ENCODE results near the gene SATB1.

DNA sequence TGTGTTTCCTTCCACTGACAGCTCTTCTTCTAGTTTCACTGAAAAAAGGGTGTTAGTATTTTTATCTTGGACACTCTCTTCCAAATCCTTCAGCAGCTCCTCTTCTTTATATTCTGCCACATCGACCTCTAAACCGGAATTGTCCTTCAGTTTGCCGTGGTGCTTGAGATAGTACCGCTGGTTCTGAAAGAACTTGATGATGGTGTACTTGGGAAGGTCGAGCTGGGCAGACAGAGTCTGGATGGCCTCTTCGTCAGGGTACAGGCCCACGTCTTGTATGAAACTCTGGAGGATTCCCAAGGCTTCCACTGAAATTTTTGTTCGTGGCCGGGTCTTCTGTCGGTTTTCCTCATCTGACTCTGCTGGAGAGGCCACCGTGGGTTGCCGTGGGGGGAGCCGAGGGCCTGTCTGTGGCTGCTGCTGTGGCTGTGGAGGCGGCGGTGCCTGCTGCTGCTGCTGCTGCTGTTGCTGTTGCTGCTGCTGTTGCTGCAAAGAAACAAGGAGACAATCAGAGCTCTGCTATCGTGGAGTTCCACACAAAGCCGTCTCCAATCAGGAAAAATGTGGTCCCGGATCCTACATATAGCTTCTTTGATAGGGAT is 75.8 kb downstream of the SATB1 start:
- TF ChIP-seq, protein P1, sequence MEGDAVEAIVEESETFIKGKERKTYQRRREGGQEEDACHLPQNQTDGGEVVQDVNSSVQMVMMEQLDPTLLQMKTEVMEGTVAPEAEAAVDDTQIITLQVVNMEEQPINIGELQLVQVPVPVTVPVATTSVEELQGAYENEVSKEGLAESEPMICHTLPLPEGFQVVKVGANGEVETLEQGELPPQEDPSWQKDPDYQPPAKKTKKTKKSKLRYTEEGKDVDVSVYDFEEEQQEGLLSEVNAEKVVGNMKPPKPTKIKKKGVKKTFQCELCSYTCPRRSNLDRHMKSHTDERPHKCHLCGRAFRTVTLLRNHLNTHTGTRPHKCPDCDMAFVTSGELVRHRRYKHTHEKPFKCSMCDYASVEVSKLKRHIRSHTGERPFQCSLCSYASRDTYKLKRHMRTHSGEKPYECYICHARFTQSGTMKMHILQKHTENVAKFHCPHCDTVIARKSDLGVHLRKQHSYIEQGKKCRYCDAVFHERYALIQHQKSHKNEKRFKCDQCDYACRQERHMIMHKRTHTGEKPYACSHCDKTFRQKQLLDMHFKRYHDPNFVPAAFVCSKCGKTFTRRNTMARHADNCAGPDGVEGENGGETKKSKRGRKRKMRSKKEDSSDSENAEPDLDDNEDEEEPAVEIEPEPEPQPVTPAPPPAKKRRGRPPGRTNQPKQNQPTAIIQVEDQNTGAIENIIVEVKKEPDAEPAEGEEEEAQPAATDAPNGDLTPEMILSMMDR (IDR thresholded peaks at IDR 0.05; ENCODE audit: insufficient read depth, low read length): no peak
- TF ChIP-seq, protein P2, sequence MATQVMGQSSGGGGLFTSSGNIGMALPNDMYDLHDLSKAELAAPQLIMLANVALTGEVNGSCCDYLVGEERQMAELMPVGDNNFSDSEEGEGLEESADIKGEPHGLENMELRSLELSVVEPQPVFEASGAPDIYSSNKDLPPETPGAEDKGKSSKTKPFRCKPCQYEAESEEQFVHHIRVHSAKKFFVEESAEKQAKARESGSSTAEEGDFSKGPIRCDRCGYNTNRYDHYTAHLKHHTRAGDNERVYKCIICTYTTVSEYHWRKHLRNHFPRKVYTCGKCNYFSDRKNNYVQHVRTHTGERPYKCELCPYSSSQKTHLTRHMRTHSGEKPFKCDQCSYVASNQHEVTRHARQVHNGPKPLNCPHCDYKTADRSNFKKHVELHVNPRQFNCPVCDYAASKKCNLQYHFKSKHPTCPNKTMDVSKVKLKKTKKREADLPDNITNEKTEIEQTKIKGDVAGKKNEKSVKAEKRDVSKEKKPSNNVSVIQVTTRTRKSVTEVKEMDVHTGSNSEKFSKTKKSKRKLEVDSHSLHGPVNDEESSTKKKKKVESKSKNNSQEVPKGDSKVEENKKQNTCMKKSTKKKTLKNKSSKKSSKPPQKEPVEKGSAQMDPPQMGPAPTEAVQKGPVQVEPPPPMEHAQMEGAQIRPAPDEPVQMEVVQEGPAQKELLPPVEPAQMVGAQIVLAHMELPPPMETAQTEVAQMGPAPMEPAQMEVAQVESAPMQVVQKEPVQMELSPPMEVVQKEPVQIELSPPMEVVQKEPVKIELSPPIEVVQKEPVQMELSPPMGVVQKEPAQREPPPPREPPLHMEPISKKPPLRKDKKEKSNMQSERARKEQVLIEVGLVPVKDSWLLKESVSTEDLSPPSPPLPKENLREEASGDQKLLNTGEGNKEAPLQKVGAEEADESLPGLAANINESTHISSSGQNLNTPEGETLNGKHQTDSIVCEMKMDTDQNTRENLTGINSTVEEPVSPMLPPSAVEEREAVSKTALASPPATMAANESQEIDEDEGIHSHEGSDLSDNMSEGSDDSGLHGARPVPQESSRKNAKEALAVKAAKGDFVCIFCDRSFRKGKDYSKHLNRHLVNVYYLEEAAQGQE (IDR thresholded peaks at IDR 0.05; ENCODE audit: insufficient replicate concordance, low read depth): no peak
- TF ChIP-seq POLR2AphosphoS5 (IDR thresholded peaks at IDR 0.05; ENCODE audit: low read depth): no peak
- TF ChIP-seq GABPA (IDR thresholded peaks at IDR 0.05; ENCODE audit: low read depth): no peak

All from HL-60 (cell line).